Keratinocyte (primary cell): Measurements from ENCODE around the gene PAIP2. TPM values are rescaled to one million over a fixed set of nuclear protein-coding genes. Genes with fewer than 3 reads are reported as not detected.

Experiments
- DNase-seq: peaks from one replicate; pipeline ENCODE4 v3.0.0-alpha.2; 2011; ENCODE audit warnings: low read depth, missing footprints, low spot score
- FAIRE-seq: peaks from 2 replicates; lab custom pipeline; 2011; peaks lifted over from hg19 to GRCh38; lab: Jason Lieb, UNC
- H2AFZ ChIP-seq: 2 replicates; pipeline ENCODE4 v1.6.0; 2012; ENCODE audit warnings: low read length, control low read depth, inconsistent platforms; ENCODE audit not compliant: control insufficient read depth
- H3K27ac ChIP-seq: 2 replicates; pipeline ENCODE4 v1.5.1; 2011; ENCODE audit warnings: low read length; ENCODE audit not compliant: control insufficient read depth, insufficient read depth
- H3K27me3 ChIP-seq: 3 replicates; pipeline ENCODE4 v1.6.0; 2011; ENCODE audit warnings: low read length; ENCODE audit not compliant: control insufficient read depth, insufficient read depth; ENCODE audit errors: extremely low read depth
- H3K36me3 ChIP-seq, 2 experiments: 2 replicates in 1 of 2; 3 replicates in 1 of 2; pipeline ENCODE4 v1.5.1; 2011; ENCODE audit warnings: low read length in 2 of 2, mild to moderate bottlenecking in 1 of 2; ENCODE audit not compliant: control insufficient read depth in 2 of 2, insufficient read depth in 2 of 2; ENCODE audit errors: extremely low read depth in 1 of 2
- H3K4me1 ChIP-seq: 3 replicates; pipeline ENCODE4 v1.5.1; 2011; ENCODE audit warnings: low read length; ENCODE audit not compliant: control insufficient read depth, insufficient read depth; ENCODE audit errors: extremely low read depth
- H3K4me2 ChIP-seq: 3 replicates; pipeline ENCODE4 v1.6.0; 2011; ENCODE audit warnings: low read depth, low read length; ENCODE audit not compliant: control insufficient read depth, insufficient read depth; ENCODE audit errors: extremely low read depth
- H3K4me3 ChIP-seq, 3 experiments: fragments of 200-600 bp in 1 of 3; sonication (generic) in 1 of 3; 2 replicates in 2 of 3; 3 replicates in 1 of 3; pipeline ENCODE4 v1.5.1; 2011 to 2016; ENCODE audit warnings: low read length in 3 of 3, mild to moderate bottlenecking in 3 of 3, control low read depth in 2 of 3, inconsistent platforms in 1 of 3, low read depth in 1 of 3, mixed read lengths in 1 of 3, mixed run types in 1 of 3, moderate library complexity in 1 of 3; ENCODE audit not compliant: control insufficient read depth in 2 of 3, insufficient read depth in 2 of 3; ENCODE audit errors: extremely low read depth in 1 of 3
- H3K79me2 ChIP-seq: 2 replicates; pipeline ENCODE4 v1.6.0; 2012; ENCODE audit warnings: low read length; ENCODE audit not compliant: control insufficient read depth, insufficient read depth
- H3K9ac ChIP-seq: 3 replicates; pipeline ENCODE4 v1.6.0; 2011; ENCODE audit warnings: low read length; ENCODE audit not compliant: control insufficient read depth, insufficient read depth; ENCODE audit errors: extremely low read depth
- H3K9me1 ChIP-seq: 3 replicates; pipeline ENCODE4 v1.6.0; 2011; ENCODE audit warnings: low read length; ENCODE audit not compliant: control insufficient read depth, insufficient read depth; ENCODE audit errors: extremely low read depth
- H3K9me3 ChIP-seq: 2 replicates; pipeline ENCODE4 v1.5.1; 2012; ENCODE audit warnings: low read depth, low read length; ENCODE audit not compliant: control insufficient read depth
- H4K20me1 ChIP-seq: 3 replicates; pipeline ENCODE4 v1.6.0; 2011; ENCODE audit warnings: low read length; ENCODE audit not compliant: control insufficient read depth, insufficient read depth; ENCODE audit errors: extremely low read depth
- EZH2 ChIP-seq: IDR thresholded peaks from one replicate; pipeline ENCODE4 v1.6.1; 2012; ENCODE audit warnings: inconsistent platforms, mild to moderate bottlenecking, low read length, moderate library complexity
- dilution Hi-C: fragments of 300-500 bp; cut with MboI; formaldehyde crosslinking; loops from one replicate; pipeline ENCODE4 v1.7.0; 2020; ENCODE audit warnings: low sequenced_read_pairs; ENCODE audit not compliant: extremely low pct_ligation_motif_present
- polyA plus RNA-seq, 5 experiments: library from polyadenylated mRNA; depleted of rRNA in 3 of 5; stranded (reverse) in 3 of 5; stranded (forward) in 1 of 5; unstranded in 1 of 5; fragments of >200 nt; gene quantifications; 1 replicate in 1 of 5; 2 replicates in 3 of 5; 3 replicates in 1 of 5; pipeline versions ENCODE4 v1.2.1 to v1.2.3, GENCODE V29; 2011 to 2012; ENCODE audit warnings: missing spikeins in 2 of 5, low read depth in 1 of 5, low replicate concordance in 1 of 5
- TF ChIP-seq, protein P1 (sequence below), 3 experiments: IDR thresholded peaks in 1 of 3; conservative IDR thresholded peaks in 1 of 3; optimal IDR thresholded peaks in 1 of 3; 2 replicates in 2 of 3; 3 replicates in 1 of 3; pipeline versions ENCODE3 to v1.5.1; 2011; ENCODE audit warnings: low read length in 3 of 3, mild to moderate bottlenecking in 3 of 3, moderate library complexity in 2 of 3, control low read depth in 1 of 3, inconsistent platforms in 1 of 3; ENCODE audit not compliant: insufficient read depth in 2 of 3; ENCODE audit errors: extremely low read depth in 1 of 3

The PAIP2 gene
- polyA plus RNA-seq, 1 donor (not counting 4 experiments of a cell fraction or from before 2014, with no cell fraction given), result 65.6 TPM

- peaks cover 0 to 4% of the 10 kb centered on the region in 2 experiments for H3K36me3 ChIP-seq
- no peak overlapping the region for H3K27ac ChIP-seq
- H3K4me1 ChIP-seq, result peaks cover 21% of the 10 kb centered on the region
- H3K4me3 ChIP-seq, result no peak overlapping the region
- H3K79me2 ChIP-seq, result peaks cover 84% of the 10 kb centered on the region
- no peak for TF ChIP-seq EZH2
- TF ChIP-seq, protein P1, sequence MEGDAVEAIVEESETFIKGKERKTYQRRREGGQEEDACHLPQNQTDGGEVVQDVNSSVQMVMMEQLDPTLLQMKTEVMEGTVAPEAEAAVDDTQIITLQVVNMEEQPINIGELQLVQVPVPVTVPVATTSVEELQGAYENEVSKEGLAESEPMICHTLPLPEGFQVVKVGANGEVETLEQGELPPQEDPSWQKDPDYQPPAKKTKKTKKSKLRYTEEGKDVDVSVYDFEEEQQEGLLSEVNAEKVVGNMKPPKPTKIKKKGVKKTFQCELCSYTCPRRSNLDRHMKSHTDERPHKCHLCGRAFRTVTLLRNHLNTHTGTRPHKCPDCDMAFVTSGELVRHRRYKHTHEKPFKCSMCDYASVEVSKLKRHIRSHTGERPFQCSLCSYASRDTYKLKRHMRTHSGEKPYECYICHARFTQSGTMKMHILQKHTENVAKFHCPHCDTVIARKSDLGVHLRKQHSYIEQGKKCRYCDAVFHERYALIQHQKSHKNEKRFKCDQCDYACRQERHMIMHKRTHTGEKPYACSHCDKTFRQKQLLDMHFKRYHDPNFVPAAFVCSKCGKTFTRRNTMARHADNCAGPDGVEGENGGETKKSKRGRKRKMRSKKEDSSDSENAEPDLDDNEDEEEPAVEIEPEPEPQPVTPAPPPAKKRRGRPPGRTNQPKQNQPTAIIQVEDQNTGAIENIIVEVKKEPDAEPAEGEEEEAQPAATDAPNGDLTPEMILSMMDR (optimal IDR thresholded peaks at IDR 0.05 in 1 of 3, IDR thresholded peaks at IDR 0.05 in 1 of 3, conservative IDR thresholded peaks at IDR 0.05 in 1 of 3; ENCODE audit: extremely low read depth in 1 of 3, insufficient read depth in 2 of 3, low read length in 3 of 3), result no peak
- H4K20me1 ChIP-seq, result peaks cover 51% of the 10 kb centered on the region
- DNase-seq (no peak), FAIRE-seq (no peak)
- H3K27me3 ChIP-seq, result no peaks in the 10 kb centered on the region
- H3K4me2 ChIP-seq, result peak overlapping the region; percentile 32
- H3K9me3 ChIP-seq, result no peaks in the 10 kb centered on the region
- dilution Hi-C loops, result no loop called here
- H3K9ac ChIP-seq, result no peak overlapping the region
- peaks cover 8% of the 10 kb centered on the region for H3K9me1 ChIP-seq
- no peak overlapping the region for H2AFZ ChIP-seq
These were observed 44.8 kb upstream of the PAIP2 start for GRCh38 chr5:139296862-139297326.

- dilution Hi-C loops, result no loop called here
- peaks cover 21% of the 10 kb centered on the region for H3K4me1 ChIP-seq
These were observed 44.1 kb upstream of the PAIP2 start for GRCh38 chr5:139297439-139298133.

More at GRCh38 chr5:139297439-139298133, 44.1 kb upstream of the PAIP2 start:
- Histone ChIP-seq H4K20me1 (peaks cover 55% of the 10 kb centered on the region), H3K79me2 (peaks cover 91% of the 10 kb centered on the region), H3K36me3 (peaks cover 0 to 4% of the 10 kb centered on the region in 2 experiments), H3K9me1 (peaks cover 8% of the 10 kb centered on the region), H3K27me3 (no peaks in the 10 kb centered on the region), H3K4me2 (peak overlapping the region; percentile 36), H3K9me3 (no peaks in the 10 kb centered on the region), H3K9ac (no peak overlapping the region), H3K27ac (no peak overlapping the region), H3K4me3 (no peak overlapping the region), H2AFZ (no peak overlapping the region)
- DNase-seq (no peak), FAIRE-seq (no peak)
- TF ChIP-seq, protein P1 (optimal IDR thresholded peaks at IDR 0.05 in 1 of 3, IDR thresholded peaks at IDR 0.05 in 1 of 3, conservative IDR thresholded peaks at IDR 0.05 in 1 of 3; ENCODE audit: extremely low read depth in 1 of 3, insufficient read depth in 2 of 3, low read length in 3 of 3), result no peak
- no peak for TF ChIP-seq EZH2
